ENCODE data around the gene FGFR3. TPM values are rescaled to one million over a fixed set of nuclear protein-coding genes. Genes with fewer than 3 reads are reported as not detected.

The FGFR3 gene
- total and polyA plus RNA-seq, 8 donors = 1.2 to 530 (median 26.9) TPM

- Histone ChIP-seq H3K36me3 (peaks cover 0 to 13% (median 6%) of the 10 kb centered on the region in 4 donors), H3K4me3 (no peak overlapping the region), H3K27ac (no peak overlapping the region), H3K27me3 (peaks cover 0 to 42% (median 10%) of the 10 kb centered on the region in 3 donors), H3K4me1 (peaks cover 5 to 14% (median 9%) of the 10 kb centered on the region in 4 donors), H3K9me3 (no peaks in the 10 kb centered on the region)
- TF ChIP-seq, protein P1, sequence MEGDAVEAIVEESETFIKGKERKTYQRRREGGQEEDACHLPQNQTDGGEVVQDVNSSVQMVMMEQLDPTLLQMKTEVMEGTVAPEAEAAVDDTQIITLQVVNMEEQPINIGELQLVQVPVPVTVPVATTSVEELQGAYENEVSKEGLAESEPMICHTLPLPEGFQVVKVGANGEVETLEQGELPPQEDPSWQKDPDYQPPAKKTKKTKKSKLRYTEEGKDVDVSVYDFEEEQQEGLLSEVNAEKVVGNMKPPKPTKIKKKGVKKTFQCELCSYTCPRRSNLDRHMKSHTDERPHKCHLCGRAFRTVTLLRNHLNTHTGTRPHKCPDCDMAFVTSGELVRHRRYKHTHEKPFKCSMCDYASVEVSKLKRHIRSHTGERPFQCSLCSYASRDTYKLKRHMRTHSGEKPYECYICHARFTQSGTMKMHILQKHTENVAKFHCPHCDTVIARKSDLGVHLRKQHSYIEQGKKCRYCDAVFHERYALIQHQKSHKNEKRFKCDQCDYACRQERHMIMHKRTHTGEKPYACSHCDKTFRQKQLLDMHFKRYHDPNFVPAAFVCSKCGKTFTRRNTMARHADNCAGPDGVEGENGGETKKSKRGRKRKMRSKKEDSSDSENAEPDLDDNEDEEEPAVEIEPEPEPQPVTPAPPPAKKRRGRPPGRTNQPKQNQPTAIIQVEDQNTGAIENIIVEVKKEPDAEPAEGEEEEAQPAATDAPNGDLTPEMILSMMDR (IDR thresholded peaks at IDR 0.05) = no peak
- TF ChIP-seq EP300 (IDR thresholded peaks at IDR 0.05) (no peak), POLR2AphosphoS5 (IDR thresholded peaks at IDR 0.05) (no peak), POLR2A (IDR thresholded peaks at IDR 0.05) (no peak)
- intact Hi-C loops (cut with DNase I; ENCODE audit: low total_unique reads) = no loop called here
- no peak for DNase-seq
- 78 to 89% (median 84%) methylated on average over 6 to 10 of the region's 10 CpGs for WGBS, 5 donors
Measured at GRCh38 chr4:1800805-1801204, 7.7 kb downstream of the FGFR3 start.

- TF ChIP-seq POLR2A (IDR thresholded peaks at IDR 0.05) (no peak), POLR2AphosphoS5 (IDR thresholded peaks at IDR 0.05) (no peak), EP300 (IDR thresholded peaks at IDR 0.05) (no peak)
- TF ChIP-seq, protein P1 (IDR thresholded peaks at IDR 0.05) = no peak
- Histone ChIP-seq H3K27ac (no peak overlapping the region), H3K36me3 (peaks cover 0 to 18% (median 7%) of the 10 kb centered on the region in 4 donors), H3K4me1 (peaks cover 0 to 11% (median 4%) of the 10 kb centered on the region in 4 donors), H3K27me3 (peaks cover 0 to 36% (median 4%) of the 10 kb centered on the region in 3 donors), H3K4me3 (no peak overlapping the region), H3K9me3 (no peaks in the 10 kb centered on the region)
- 89 to 96% (median 93%) methylated on average over 39 to 56 of the region's 56 CpGs for WGBS, 5 donors
- DNase-seq = no peak
- intact Hi-C loops (cut with DNase I; ENCODE audit: low total_unique reads) = no loop called here
Measured at GRCh38 chr4:1801286-1801958, 8.3 kb downstream of the FGFR3 start.

DNA sequence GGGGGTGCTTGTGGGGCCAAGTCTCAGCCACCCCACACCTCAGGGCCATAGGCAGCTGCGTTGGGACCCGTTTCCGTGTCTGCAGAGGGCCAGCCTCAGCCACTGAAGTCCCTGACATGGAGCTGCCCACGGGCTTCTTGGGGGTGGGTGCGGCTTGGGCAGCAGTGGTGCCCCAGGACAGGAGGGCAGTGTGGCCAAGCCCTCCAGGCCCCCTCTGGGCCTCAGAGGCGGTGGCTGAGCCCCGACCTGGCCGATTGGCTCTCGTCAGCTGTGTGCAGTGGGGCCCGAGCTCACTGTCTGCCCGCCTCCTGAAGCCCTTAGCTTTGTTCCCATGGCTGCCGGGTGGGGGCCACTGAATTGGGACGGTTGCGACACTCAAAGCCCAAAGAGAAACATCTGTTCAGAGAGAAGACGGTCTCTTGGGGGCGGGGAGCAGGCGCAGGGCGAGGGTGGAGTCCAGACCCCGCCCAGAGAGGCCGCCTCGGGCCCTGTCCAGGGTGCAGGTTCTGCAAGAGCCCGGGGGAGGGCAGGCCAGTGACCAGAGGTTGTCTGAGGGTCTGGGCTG is 9.1 kb downstream of the FGFR3 start:
- H3K27ac ChIP-seq = no peak overlapping the region
- intact Hi-C loops (cut with DNase I; ENCODE audit: low total_unique reads) = no loop called here
- TF ChIP-seq POLR2AphosphoS5 (IDR thresholded peaks at IDR 0.05) (no peak), POLR2A (IDR thresholded peaks at IDR 0.05) (no peak), EP300 (IDR thresholded peaks at IDR 0.05) (no peak)
- TF ChIP-seq, protein P1 (IDR thresholded peaks at IDR 0.05) = no peak
- peaks cover 0 to 8% (median 0%) of the 10 kb centered on the region in 4 donors for H3K4me1 ChIP-seq
- whole genome bisulfite sequencing, 5 donors = 63 to 86% (median 78%) methylated on average over 15 to 22 of the region's 22 CpGs
- no peak overlapping the region for H3K4me3 ChIP-seq
- no peaks in the 10 kb centered on the region for H3K9me3 ChIP-seq
- peaks cover 0 to 28% (median 0%) of the 10 kb centered on the region in 3 donors for H3K27me3 ChIP-seq
- peaks cover 0 to 26% (median 11%) of the 10 kb centered on the region in 4 donors for H3K36me3 ChIP-seq
- DNase-seq = peak in 1 of 2 donors; percentile 43

DNA sequence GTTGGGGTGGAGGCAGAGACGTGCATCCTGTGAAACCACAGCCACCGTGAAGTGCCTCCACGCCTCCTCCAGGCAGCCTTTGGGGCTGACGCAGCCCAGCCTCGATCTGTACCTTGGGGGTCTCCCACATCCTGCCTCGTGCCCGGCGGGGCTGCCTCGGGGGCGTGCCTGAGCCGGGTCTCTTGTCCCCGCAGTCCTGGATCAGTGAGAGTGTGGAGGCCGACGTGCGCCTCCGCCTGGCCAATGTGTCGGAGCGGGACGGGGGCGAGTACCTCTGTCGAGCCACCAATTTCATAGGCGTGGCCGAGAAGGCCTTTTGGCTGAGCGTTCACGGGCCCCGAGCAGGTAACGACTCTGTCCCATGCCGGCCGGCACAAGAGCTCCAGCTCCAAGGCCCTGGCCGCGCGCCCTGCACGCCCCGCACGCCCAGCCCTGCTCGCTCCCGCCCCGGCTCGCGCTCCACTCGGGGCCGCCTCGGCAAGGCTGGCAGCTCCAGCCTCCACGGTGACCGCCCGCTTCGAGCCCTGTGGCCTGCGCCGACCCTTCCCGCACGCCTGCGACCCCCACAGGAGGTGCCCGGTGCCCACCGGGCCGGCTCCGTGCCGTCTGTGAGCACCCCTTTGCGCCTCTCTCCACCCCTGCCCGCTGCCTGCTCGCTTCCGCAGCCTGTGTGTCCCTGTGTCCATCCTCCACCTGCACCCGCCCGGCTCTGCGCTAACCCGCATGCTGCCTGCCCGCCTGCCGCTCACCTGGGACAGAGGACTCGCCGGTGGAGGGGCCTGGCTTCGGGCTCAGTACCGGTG is 9.8 kb downstream of the FGFR3 start:
- Histone ChIP-seq H3K27ac (no peak overlapping the region), H3K4me1 (peaks cover 0 to 7% (median 0%) of the 10 kb centered on the region in 4 donors), H3K36me3 (peaks cover 0 to 27% (median 11%) of the 10 kb centered on the region in 4 donors), H3K27me3 (peaks cover 0 to 21% (median 0%) of the 10 kb centered on the region in 3 donors), H3K4me3 (no peak overlapping the region), H3K9me3 (no peaks in the 10 kb centered on the region)
- TF ChIP-seq, protein P1 (IDR thresholded peaks at IDR 0.05) = no peak
- TF ChIP-seq POLR2A (IDR thresholded peaks at IDR 0.05) (no peak), EP300 (IDR thresholded peaks at IDR 0.05) (no peak), POLR2AphosphoS5 (IDR thresholded peaks at IDR 0.05) (no peak)
- intact Hi-C loops (cut with DNase I; ENCODE audit: low total_unique reads) = no loop called here
- 90 to 93% (median 92%) methylated on average over 50 to 71 of the region's 71 CpGs for WGBS, 5 donors
- DNase-seq = no peak
